ENCODE measurements around the gene PRKCA. TPM values are rescaled to one million over a fixed set of nuclear protein-coding genes. Genes with fewer than 3 reads are reported as not detected.

Gene PRKCA
- total and polyA plus RNA-seq, 2 of the 13 experiments (the other 11 are each of a cell fraction or from before 2014, with no cell fraction given): 18.5 to 21.5 TPM

GRCh38 chr17:66302761-66303626, 581 bp downstream of the PRKCA start (continued):
- TF ChIP-seq RNF219 (CRISPR knock-in tag; IDR thresholded peaks at IDR 0.05) (no peak), ZNF749 (CRISPR knock-in tag; IDR thresholded peaks at IDR 0.05; ENCODE audit: borderline replicate concordance) (no peak), ZNF775 (CRISPR knock-in tag; IDR thresholded peaks at IDR 0.05; ENCODE audit: borderline replicate concordance) (no peak), HMG20B (CRISPR knock-in tag; conservative IDR thresholded peaks at IDR 0.05) (0 out of 2 replicates have a peak, but pooled peaks have one; percentile 5), SIN3B (IDR thresholded peaks at IDR 0.05; ENCODE audit: low read length) (no peak), SMAD9 (CRISPR knock-in tag; IDR thresholded peaks at IDR 0.05) (no peak), REPIN1 (CRISPR knock-in tag; IDR thresholded peaks at IDR 0.05; ENCODE audit: borderline replicate concordance, low read depth) (peak; percentile 56; the same call in 1 of the 2 replicates), ZNF510 (CRISPR knock-in tag; IDR thresholded peaks at IDR 0.05; ENCODE audit: low read depth) (no peak), HNF1A (IDR thresholded peaks at IDR 0.05; ENCODE audit: low read depth) (0 out of 2 replicates have a peak, but pooled peaks have one; percentile 29), HNF1A (CRISPR knock-in tag; IDR thresholded peaks at IDR 0.05; ENCODE audit: borderline replicate concordance) (no peak), MXD4 (CRISPR knock-in tag; IDR thresholded peaks at IDR 0.05) (no peak), ZBTB38 (CRISPR knock-in tag; IDR thresholded peaks at IDR 0.05) (no peak), NRL (CRISPR knock-in tag; IDR thresholded peaks at IDR 0.05; ENCODE audit: borderline replicate concordance) (no peak; the same call in 1 of the 2 replicates), ZMYM3 (CRISPR knock-in tag; IDR thresholded peaks at IDR 0.05) (no peak), CSRNP2 (CRISPR knock-in tag; conservative IDR thresholded peaks at IDR 0.05; ENCODE audit: low read depth) (no peak), HNRNPL (IDR thresholded peaks at IDR 0.05; ENCODE audit: low read depth, low read length) (peak; percentile 85), ZNF839 (CRISPR knock-in tag; IDR thresholded peaks at IDR 0.05; ENCODE audit: borderline replicate concordance) (0 out of 2 replicates have a peak, but pooled peaks have one; percentile 68), TGIF2 (CRISPR knock-in tag; IDR thresholded peaks at IDR 0.05) (peak; percentile 24; the same call in 1 of the 2 replicates), MAFG (CRISPR knock-in tag; IDR thresholded peaks at IDR 0.05) (no peak)
- TF ChIP-seq, protein P1, sequence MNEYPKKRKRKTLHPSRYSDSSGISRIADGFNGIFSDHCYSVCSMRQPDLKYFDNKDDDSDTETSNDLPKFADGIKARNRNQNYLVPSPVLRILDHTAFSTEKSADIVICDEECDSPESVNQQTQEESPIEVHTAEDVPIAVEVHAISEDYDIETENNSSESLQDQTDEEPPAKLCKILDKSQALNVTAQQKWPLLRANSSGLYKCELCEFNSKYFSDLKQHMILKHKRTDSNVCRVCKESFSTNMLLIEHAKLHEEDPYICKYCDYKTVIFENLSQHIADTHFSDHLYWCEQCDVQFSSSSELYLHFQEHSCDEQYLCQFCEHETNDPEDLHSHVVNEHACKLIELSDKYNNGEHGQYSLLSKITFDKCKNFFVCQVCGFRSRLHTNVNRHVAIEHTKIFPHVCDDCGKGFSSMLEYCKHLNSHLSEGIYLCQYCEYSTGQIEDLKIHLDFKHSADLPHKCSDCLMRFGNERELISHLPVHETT (CRISPR knock-in tag; conservative IDR thresholded peaks at IDR 0.05): peak; percentile 44; the same call in 1 of the 2 replicates

Measured in HepG2 (cell line).